Trophoblast cell (in vitro differentiated cells and primary cell): ENCODE measurements around the gene IGFBP1.
"Not testable (repeated sequence)": the region's sequence is repeated elsewhere in the genome, so short reads cannot be mapped to it uniquely, and the experiment has no call there.

ENCODE experiments used
- DNase-seq, 2 donors: peaks; one replicate each; pipeline ENCODE4 v3.0.0-alpha.2; 2016
- H2AFZ ChIP-seq: 2 replicates; pipeline ENCODE4 v1.6.1; 2013; ENCODE audit warnings: low read length, moderate library complexity, mild to moderate bottlenecking; ENCODE audit not compliant: insufficient read depth, poor library complexity
- H2AK5ac ChIP-seq: 2 replicates; pipeline ENCODE4 v1.6.1; 2013; ENCODE audit warnings: mild to moderate bottlenecking, low read length
- H2BK120ac ChIP-seq: 2 replicates; pipeline ENCODE4 v1.6.1; 2013; ENCODE audit warnings: low read length, mild to moderate bottlenecking, moderate library complexity; ENCODE audit not compliant: insufficient read depth, poor library complexity
- H2BK12ac ChIP-seq: 2 replicates; pipeline ENCODE4 v1.6.1; 2013; ENCODE audit warnings: mild to moderate bottlenecking, low read length, moderate library complexity
- H2BK5ac ChIP-seq: 2 replicates; pipeline ENCODE4 v1.6.1; 2013; ENCODE audit warnings: low read length, low read depth, moderate library complexity, mild to moderate bottlenecking; ENCODE audit not compliant: poor library complexity
- H3K14ac ChIP-seq: 2 replicates; pipeline ENCODE4 v1.6.1; 2013; ENCODE audit warnings: mild to moderate bottlenecking, low read length
- H3K18ac ChIP-seq: 2 replicates; pipeline ENCODE4 v1.6.1; 2013; ENCODE audit warnings: mild to moderate bottlenecking, low read length
- H3K23ac ChIP-seq: 2 replicates; pipeline ENCODE4 v1.6.1; 2013; ENCODE audit warnings: low read length
- H3K27ac ChIP-seq: 2 replicates; pipeline ENCODE4 v1.5.1; 2013; ENCODE audit warnings: low read depth, mild to moderate bottlenecking, inconsistent platforms, low read length, moderate library complexity
- H3K27me3 ChIP-seq: 2 replicates; pipeline ENCODE4 v1.6.1; 2013; ENCODE audit warnings: inconsistent platforms, mild to moderate bottlenecking, low read length, moderate library complexity; ENCODE audit not compliant: insufficient read depth
- H3K36me3 ChIP-seq, 2 experiments: 1 replicate in 1 of 2; 2 replicates in 1 of 2; pipeline ENCODE4 v1.6.1; 2013; ENCODE audit warnings: low read length in 2 of 2, mild to moderate bottlenecking in 2 of 2, moderate library complexity in 1 of 2; ENCODE audit not compliant: insufficient read depth in 2 of 2, control insufficient read depth in 1 of 2
- H3K4ac ChIP-seq: 2 replicates; pipeline ENCODE4 v1.6.1; 2013; ENCODE audit warnings: low read depth, mild to moderate bottlenecking, low read length, moderate library complexity
- H3K4me1 ChIP-seq, 2 experiments: 1 replicate in 1 of 2; 2 replicates in 1 of 2; pipeline ENCODE4 v1.6.1; 2013; ENCODE audit warnings: low read length in 2 of 2, mild to moderate bottlenecking in 2 of 2, moderate library complexity in 1 of 2; ENCODE audit not compliant: insufficient read depth in 2 of 2, control insufficient read depth in 1 of 2
- H3K4me2 ChIP-seq: 2 replicates; pipeline ENCODE4 v1.6.1; 2013; ENCODE audit warnings: inconsistent platforms, mild to moderate bottlenecking, low read length, moderate library complexity
- H3K4me3 ChIP-seq: 2 replicates; pipeline ENCODE4 v1.5.1; 2013; ENCODE audit warnings: mild to moderate bottlenecking, low read depth, low read length, inconsistent platforms
- H3K79me1 ChIP-seq: one replicate; pipeline ENCODE4 v1.6.1; 2013; ENCODE audit warnings: low read length
- H3K79me2 ChIP-seq: 2 replicates; pipeline ENCODE4 v1.6.1; 2013; ENCODE audit warnings: low read length, mild to moderate bottlenecking; ENCODE audit not compliant: control insufficient read depth, insufficient read depth, poor library complexity
- H3K9ac ChIP-seq: 2 replicates; pipeline ENCODE4 v1.6.1; 2013; ENCODE audit warnings: mild to moderate bottlenecking, low read length
- H3K9me3 ChIP-seq: 2 replicates; pipeline ENCODE4 v1.6.1; 2013; ENCODE audit warnings: low read depth, mild to moderate bottlenecking, control low read depth, inconsistent platforms, low read length; ENCODE audit not compliant: insufficient read depth
- H4K12ac ChIP-seq: 2 replicates; pipeline ENCODE4 v1.6.1; 2013; ENCODE audit warnings: low read depth, mild to moderate bottlenecking, low read length, moderate library complexity
- H4K8ac ChIP-seq: 2 replicates; pipeline ENCODE4 v1.6.1; 2013; ENCODE audit warnings: low read depth, mild to moderate bottlenecking, low read length, moderate library complexity
- H4K91ac ChIP-seq: one replicate; pipeline ENCODE4 v1.6.1; 2013; ENCODE audit warnings: low read depth, mild to moderate bottlenecking, low read length, moderate library complexity
- WGBS: extraction: QIAGEN DNeasy Blood & Tissue Kit; methylation state at CpG from one replicate; pipeline ENCODE4 v1.1.7; 2013; ENCODE audit warnings: missing lambda C conversion rate; ENCODE audit not compliant: insufficient read length, insufficient coverage; ENCODE audit errors: extremely low coverage; 5-methylcytosine and 5-hydroxymethylcytosine counted together

Gene IGFBP1

GRCh38 chr7:45937862-45938261 lies 49.6 kb downstream of the IGFBP1 start:
- Histone ChIP-seq H2BK5ac (peak overlapping the region; percentile 10), H4K91ac (peak overlapping the region; percentile 44), H3K23ac (peak overlapping the region; percentile 56), H2AK5ac (peak overlapping the region; percentile 57), H3K4me1 (peaks cover 10 to 12% of the 10 kb centered on the region in 2 experiments), H2BK12ac (peak overlapping the region; percentile 55), H3K4me2 (no peak overlapping the region), H2BK120ac (peak overlapping the region; percentile 1), H3K18ac (peak overlapping the region; percentile 71), H3K9me3 (peaks cover 3% of the 10 kb centered on the region), H4K12ac (no peak overlapping the region), H2AFZ (no peak overlapping the region), H3K4me3 (peak overlapping the region; percentile 34), H3K79me1 (peaks cover 10% of the 10 kb centered on the region), H3K36me3 (no peaks in the 10 kb centered on the region), H3K14ac (peak overlapping the region; percentile 5), H3K27ac (no peak overlapping the region), H4K8ac (peak overlapping the region; percentile 39), H3K9ac (no peak overlapping the region), H3K79me2 (no peaks in the 10 kb centered on the region), H3K4ac (no peak overlapping the region), H3K27me3 (no peaks in the 10 kb centered on the region)
- WGBS, result 100% methylated on average over 2 of the region's 2 CpGs
- DNase-seq, result no peak

GRCh38 chr7:45938626-45939302 lies 50.5 kb downstream of the IGFBP1 start:
- no peak overlapping the region for H3K4me3 ChIP-seq
- peaks cover 10% of the 10 kb centered on the region for H3K79me1 ChIP-seq
- no peak overlapping the region for H3K23ac ChIP-seq
- no peaks in the 10 kb centered on the region for H3K27me3 ChIP-seq
- H2AK5ac ChIP-seq, result no peak overlapping the region
- H3K4me1 ChIP-seq, result peaks cover 10 to 12% of the 10 kb centered on the region in 2 experiments
- no peak overlapping the region for H3K9ac ChIP-seq
- no peak overlapping the region for H2AFZ ChIP-seq
- peaks cover 3% of the 10 kb centered on the region for H3K9me3 ChIP-seq
- no peak overlapping the region for H4K12ac ChIP-seq
- H3K36me3 ChIP-seq, result no peaks in the 10 kb centered on the region
- WGBS, result no CpG with 5 or more reads among the region's 22 CpGs
- H2BK12ac ChIP-seq, result peak overlapping the region; percentile 23
- H2BK120ac ChIP-seq, result peak overlapping the region; percentile 4
- H3K27ac ChIP-seq, result no peak overlapping the region
- no peaks in the 10 kb centered on the region for H3K79me2 ChIP-seq
- no peak overlapping the region for H3K14ac ChIP-seq
- DNase-seq, result no peak
- H3K4me2 ChIP-seq, result no peak overlapping the region
- H3K18ac ChIP-seq, result no peak overlapping the region
- H4K91ac ChIP-seq, result peak overlapping the region; percentile 40
- no peak overlapping the region for H3K4ac ChIP-seq
- no peak overlapping the region for H2BK5ac ChIP-seq
- peak overlapping the region; percentile 3 for H4K8ac ChIP-seq

GRCh38 chr7:45939574-45939973 lies 51.3 kb downstream of the IGFBP1 start:
- WGBS, result no CpG with 5 or more reads among the region's 11 CpGs

GRCh38 chr7:45940237-45940781 lies 52.0 kb downstream of the IGFBP1 start:
- not testable (repeated sequence) for H2BK5ac ChIP-seq, H3K9ac ChIP-seq, H3K79me2 ChIP-seq, H2AFZ ChIP-seq, H2BK12ac ChIP-seq, H3K23ac ChIP-seq, H4K12ac ChIP-seq, H4K8ac ChIP-seq, H2BK120ac ChIP-seq, H3K36me3 ChIP-seq, DNase-seq, H3K18ac ChIP-seq, H3K27me3 ChIP-seq, H2AK5ac ChIP-seq, H3K9me3 ChIP-seq, H3K14ac ChIP-seq, H3K4me2 ChIP-seq, H3K4ac ChIP-seq, H3K4me3 ChIP-seq, H3K27ac ChIP-seq
- Histone ChIP-seq H3K4me1 (peaks cover 10 to 12% of the 10 kb centered on the region in 2 experiments), H4K91ac (peak overlapping the region; percentile 41), H3K79me1 (peaks cover 10% of the 10 kb centered on the region)
- no CpG with 5 or more reads among the region's 14 CpGs for WGBS

More at GRCh38 chr7:45939574-45939973, 51.3 kb downstream of the IGFBP1 start:
- peaks cover 10% of the 10 kb centered on the region for H3K79me1 ChIP-seq
- no peak overlapping the region for H3K9ac ChIP-seq
- no peak overlapping the region for H3K4me2 ChIP-seq
- no peak overlapping the region for H3K18ac ChIP-seq
- H3K36me3 ChIP-seq, result no peaks in the 10 kb centered on the region
- H2BK12ac ChIP-seq, result peak overlapping the region; percentile 5
- H4K8ac ChIP-seq, result no peak overlapping the region
- H3K23ac ChIP-seq, result no peak overlapping the region
- no peak overlapping the region for H2AFZ ChIP-seq
- H3K27me3 ChIP-seq, result no peaks in the 10 kb centered on the region
- H3K4me1 ChIP-seq, result peaks cover 10 to 12% of the 10 kb centered on the region in 2 experiments
- H3K27ac ChIP-seq, result no peak overlapping the region
- no peak overlapping the region for H3K4me3 ChIP-seq
- H3K4ac ChIP-seq, result no peak overlapping the region
- H2AK5ac ChIP-seq, result no peak overlapping the region
- no peak overlapping the region for H2BK120ac ChIP-seq
- no peak overlapping the region for H3K14ac ChIP-seq
- no peak overlapping the region for H4K91ac ChIP-seq
- no peaks in the 10 kb centered on the region for H3K79me2 ChIP-seq
- no peak overlapping the region for H4K12ac ChIP-seq
- H3K9me3 ChIP-seq, result peaks cover 3% of the 10 kb centered on the region
- H2BK5ac ChIP-seq, result no peak overlapping the region
- no peak for DNase-seq
